Ishikawa (cell line): ENCODE results near the gene SLC22A16.

Source experiments
- CEBPB ChIP-seq: IDR thresholded peaks from 2 replicates; pipeline ENCODE4 v1.6.1; 2012
- CREB1 ChIP-seq: IDR thresholded peaks from 2 replicates; pipeline ENCODE4 v1.6.1; 2012; ENCODE audit warnings: low read depth
- EGR1 ChIP-seq: IDR thresholded peaks from 2 replicates; pipeline ENCODE4 v1.6.1; 2012
- EP300 ChIP-seq: IDR thresholded peaks from 2 replicates; pipeline ENCODE4 v1.6.1; 2012; ENCODE audit warnings: borderline replicate concordance
- FOXM1 ChIP-seq: IDR thresholded peaks from 2 replicates; pipeline ENCODE4 v1.6.1; 2012; ENCODE audit warnings: low read depth, borderline replicate concordance
- NFIC ChIP-seq: IDR thresholded peaks from 2 replicates; pipeline ENCODE4 v1.6.1; 2012
- RAD21 ChIP-seq: IDR thresholded peaks from 2 replicates; pipeline ENCODE4 v1.6.1; 2012; ENCODE audit warnings: low read depth
- TAF1 ChIP-seq: IDR thresholded peaks from 2 replicates; pipeline ENCODE4 v1.6.1; 2012; ENCODE audit warnings: low read depth, mild to moderate bottlenecking
- TCF12 ChIP-seq: IDR thresholded peaks from 2 replicates; pipeline ENCODE4 v1.6.1; 2012; ENCODE audit warnings: low read depth
- TEAD4 ChIP-seq: IDR thresholded peaks from 2 replicates; pipeline ENCODE4 v1.6.1; 2012
- USF1 ChIP-seq: IDR thresholded peaks from 2 replicates; pipeline ENCODE4 v1.6.1; 2012
- YY1 ChIP-seq: IDR thresholded peaks from 2 replicates; pipeline ENCODE4 v1.6.1; 2012; ENCODE audit warnings: low read depth
- ZBTB7A ChIP-seq: IDR thresholded peaks from 2 replicates; pipeline ENCODE4 v1.6.1; 2012; ENCODE audit warnings: low read depth
- TF ChIP-seq, protein P1 (sequence below): IDR thresholded peaks from 2 replicates; pipeline ENCODE4 v1.6.1; 2012
- TF ChIP-seq, protein P2 (sequence below): IDR thresholded peaks from 2 replicates; pipeline ENCODE4 v1.6.1; 2012; ENCODE audit warnings: low read depth, mild to moderate bottlenecking

The SLC22A16 gene

GRCh38 chr6:110475066-110475653 is 1.3 kb downstream of the SLC22A16 start:
- TF ChIP-seq, protein P1, sequence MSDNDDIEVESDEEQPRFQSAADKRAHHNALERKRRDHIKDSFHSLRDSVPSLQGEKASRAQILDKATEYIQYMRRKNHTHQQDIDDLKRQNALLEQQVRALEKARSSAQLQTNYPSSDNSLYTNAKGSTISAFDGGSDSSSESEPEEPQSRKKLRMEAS = no peak
- no peak for TF ChIP-seq EP300
- TF ChIP-seq TAF1 = no peak
- no peak for TF ChIP-seq RAD21
- TF ChIP-seq, protein P2, sequence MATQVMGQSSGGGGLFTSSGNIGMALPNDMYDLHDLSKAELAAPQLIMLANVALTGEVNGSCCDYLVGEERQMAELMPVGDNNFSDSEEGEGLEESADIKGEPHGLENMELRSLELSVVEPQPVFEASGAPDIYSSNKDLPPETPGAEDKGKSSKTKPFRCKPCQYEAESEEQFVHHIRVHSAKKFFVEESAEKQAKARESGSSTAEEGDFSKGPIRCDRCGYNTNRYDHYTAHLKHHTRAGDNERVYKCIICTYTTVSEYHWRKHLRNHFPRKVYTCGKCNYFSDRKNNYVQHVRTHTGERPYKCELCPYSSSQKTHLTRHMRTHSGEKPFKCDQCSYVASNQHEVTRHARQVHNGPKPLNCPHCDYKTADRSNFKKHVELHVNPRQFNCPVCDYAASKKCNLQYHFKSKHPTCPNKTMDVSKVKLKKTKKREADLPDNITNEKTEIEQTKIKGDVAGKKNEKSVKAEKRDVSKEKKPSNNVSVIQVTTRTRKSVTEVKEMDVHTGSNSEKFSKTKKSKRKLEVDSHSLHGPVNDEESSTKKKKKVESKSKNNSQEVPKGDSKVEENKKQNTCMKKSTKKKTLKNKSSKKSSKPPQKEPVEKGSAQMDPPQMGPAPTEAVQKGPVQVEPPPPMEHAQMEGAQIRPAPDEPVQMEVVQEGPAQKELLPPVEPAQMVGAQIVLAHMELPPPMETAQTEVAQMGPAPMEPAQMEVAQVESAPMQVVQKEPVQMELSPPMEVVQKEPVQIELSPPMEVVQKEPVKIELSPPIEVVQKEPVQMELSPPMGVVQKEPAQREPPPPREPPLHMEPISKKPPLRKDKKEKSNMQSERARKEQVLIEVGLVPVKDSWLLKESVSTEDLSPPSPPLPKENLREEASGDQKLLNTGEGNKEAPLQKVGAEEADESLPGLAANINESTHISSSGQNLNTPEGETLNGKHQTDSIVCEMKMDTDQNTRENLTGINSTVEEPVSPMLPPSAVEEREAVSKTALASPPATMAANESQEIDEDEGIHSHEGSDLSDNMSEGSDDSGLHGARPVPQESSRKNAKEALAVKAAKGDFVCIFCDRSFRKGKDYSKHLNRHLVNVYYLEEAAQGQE = no peak
- no peak for TF ChIP-seq USF1
- TF ChIP-seq EGR1 = no peak
- TF ChIP-seq TCF12 = no peak
- no peak for TF ChIP-seq CREB1
- no peak for TF ChIP-seq CEBPB
- no peak for TF ChIP-seq YY1
- no peak for TF ChIP-seq NFIC
- TF ChIP-seq FOXM1 = no peak

- TF ChIP-seq TCF12 = no peak
- no peak for TF ChIP-seq YY1
- TF ChIP-seq USF1 = no peak
- no peak for TF ChIP-seq NFIC
- TF ChIP-seq FOXM1 = no peak
- TF ChIP-seq, protein P2 = no peak
- no peak for TF ChIP-seq EGR1
- TF ChIP-seq, protein P1 = no peak
- no peak for TF ChIP-seq TEAD4
- TF ChIP-seq CEBPB = no peak
- TF ChIP-seq RAD21 = no peak
- TF ChIP-seq CREB1 = no peak
Measured at GRCh38 chr6:110474500-110474899, 1.9 kb downstream of the SLC22A16 start.

DNA sequence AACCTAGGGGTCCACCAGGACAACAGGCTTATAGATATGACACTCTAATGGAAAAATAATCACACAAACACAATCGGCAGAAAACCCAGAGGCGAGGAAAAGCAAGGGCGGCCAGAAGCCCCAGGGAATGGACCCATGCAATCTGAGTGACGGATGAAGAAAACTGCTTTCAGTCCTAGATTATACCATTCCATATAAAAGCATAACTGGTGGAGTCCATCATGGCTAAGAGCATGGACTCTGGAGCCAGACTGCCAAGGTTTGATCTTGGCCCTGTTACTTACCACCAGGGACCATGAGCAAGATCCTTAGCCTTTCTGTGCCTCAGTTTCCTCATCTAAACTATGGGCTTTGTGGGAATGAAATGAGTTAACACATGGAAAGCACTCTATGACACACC is 3.7 kb downstream of the SLC22A16 start:
- TF ChIP-seq TAF1 (no peak), YY1 (no peak), ZBTB7A (no peak), EGR1 (no peak)
- TF ChIP-seq, protein P2 = no peak
- TF ChIP-seq, protein P1 = no peak

GRCh38 chr6:110471726-110472365 is 4.6 kb downstream of the SLC22A16 start:
- TF ChIP-seq USF1 (no peak), YY1 (no peak), EP300 (no peak), ZBTB7A (no peak), FOXM1 (no peak), TAF1 (no peak), TEAD4 (no peak), CEBPB (no peak), EGR1 (no peak), CREB1 (no peak), RAD21 (no peak), TCF12 (no peak)
- TF ChIP-seq, protein P2 = no peak
- TF ChIP-seq, protein P1 = no peak
